ENCODE results near the gene ROR2. TPM values are rescaled to one million over a fixed set of nuclear protein-coding genes. Genes with fewer than 3 reads are reported as not detected.

ROR2 gene
- total and polyA plus RNA-seq, 2 of the 8 experiments (the other 6 are each of a cell fraction or from before 2014, with no cell fraction given): 2.7 to 4.3 TPM

- Histone ChIP-seq H4K91ac (replicated peaks; ENCODE audit: insufficient read length, low read length) (no peak overlapping the region), H2BK20ac (ENCODE audit: low read length) (no peak overlapping the region)
- WGBS, 2 experiments (ENCODE audit: extremely low coverage in 1 of 2, insufficient coverage in 1 of 2, insufficient read length in 1 of 2, insufficient replicate concordance in 2 of 2, low coverage in 1 of 2, low lambda C conversion rate in 2 of 2, missing lambda C conversion rate in 1 of 2): 89% methylated on average over 20 of the region's 21 CpGs; no CpG with 5 or more reads in 1 of the 2 experiments
- TF ChIP-seq SUZ12 (IDR thresholded peaks at IDR 0.05; ENCODE audit: low read length): no peak
- no peak for TF ChIP-seq RAD21 (IDR thresholded peaks at IDR 0.05 in 1 of 2, conservative IDR thresholded peaks at IDR 0.05 in 1 of 2; ENCODE audit: low read depth in 2 of 2, low read length in 2 of 2)
- TF ChIP-seq TAF1 (IDR thresholded peaks at IDR 0.05; ENCODE audit: low read depth, low read length): no peak
- no peak for TF ChIP-seq RXRA (IDR thresholded peaks at IDR 0.05; ENCODE audit: insufficient read depth, low read depth, low read length)
- TF ChIP-seq BCL11A (IDR thresholded peaks at IDR 0.05; ENCODE audit: low read depth in 2 of 2, low read length in 2 of 2): no peak
- no peak for TF ChIP-seq BACH1 (IDR thresholded peaks at IDR 0.05; ENCODE audit: low read length)
- TF ChIP-seq KDM5A (IDR thresholded peaks at IDR 0.05; ENCODE audit: low read length): no peak
- TF ChIP-seq HDAC2 (IDR thresholded peaks at IDR 0.05; ENCODE audit: borderline replicate concordance in 1 of 2, low read depth in 2 of 2, low read length in 2 of 2): no peak
- no peak for TF ChIP-seq BRCA1 (IDR thresholded peaks at IDR 0.05; ENCODE audit: low read depth, low read length)
- TF ChIP-seq CREB1 (IDR thresholded peaks at IDR 0.05): no peak
- no peak for TF ChIP-seq USF2 (IDR thresholded peaks at IDR 0.05; ENCODE audit: low read length)
- TF ChIP-seq TEAD4 (IDR thresholded peaks at IDR 0.05; ENCODE audit: low read depth, low read length): no peak
These were observed 217.6 kb downstream of the ROR2 start for GRCh38 chr9:91732187-91733005.

More at GRCh38 chr9:91732187-91733005, 217.6 kb downstream of the ROR2 start:
- no peak overlapping the region for H4K5ac ChIP-seq (ENCODE audit: insufficient read length, low read depth, low read length)
- no peaks in the 10 kb centered on the region for H3K9me3 ChIP-seq (ENCODE audit: insufficient read depth in 2 of 2, low read depth in 1 of 2, low read length in 1 of 2)
- H3K23ac ChIP-seq (ENCODE audit: insufficient read length): no peak overlapping the region
- H3K9ac ChIP-seq (replicated peaks in 1 of 4; ENCODE audit: extremely low read depth in 1 of 4, low read depth in 3 of 4, low read length in 3 of 4): no peak overlapping the region
- no peak for DNase-seq (ENCODE audit: low read depth in 1 of 2, low spot score in 2 of 2)
- H3K36me3 ChIP-seq (ENCODE audit: control insufficient read depth in 2 of 4, insufficient read depth in 4 of 4, low read length in 3 of 4): no peaks in the 10 kb centered on the region
- H2BK5ac ChIP-seq (ENCODE audit: low read depth, low read length): no peak overlapping the region
- no peak for FAIRE-seq
- no peak overlapping the region for H2BK15ac ChIP-seq (ENCODE audit: low read length)
- no peak overlapping the region for H2BK12ac ChIP-seq (ENCODE audit: low read depth, low read length)
- H2AFZ ChIP-seq (ENCODE audit: low read length): no peak overlapping the region
- no peak overlapping the region for H3K56ac ChIP-seq (replicated peaks; ENCODE audit: insufficient read length, low read depth, low read length)
- H3K4me2 ChIP-seq (ENCODE audit: insufficient read depth in 1 of 2, low read depth in 2 of 2, low read length in 2 of 2): no peak overlapping the region
- ChIA-PET CTCF (ENCODE audit: partially characterized antibody) (interaction anchor here (0.7 to 4.0 kb wide), 4 partner anchors 26 to 247 kb away, joined by 3 to 21 read pairs (median 3); no protein-coding TSS in a partner anchor), POLR2A (ENCODE audit: partially characterized antibody) (no interaction called here)
- H3K23me2 ChIP-seq (ENCODE audit: low read depth, low read length): no peaks in the 10 kb centered on the region
- H3K79me2 ChIP-seq (ENCODE audit: control insufficient read depth in 1 of 2, insufficient read depth in 2 of 2, low read length in 2 of 2): no peaks in the 10 kb centered on the region
- H3K4me1 ChIP-seq (replicated peaks in 1 of 4; ENCODE audit: control insufficient read depth in 3 of 4, insufficient read depth in 4 of 4, low read length in 3 of 4): no peaks in the 10 kb centered on the region; a peak in 1 of 7 replicates
- H3K14ac ChIP-seq (ENCODE audit: insufficient read length): no peak overlapping the region
- H2BK120ac ChIP-seq (replicated peaks; ENCODE audit: low read depth, low read length): no peak overlapping the region
- H2AK5ac ChIP-seq (ENCODE audit: low read depth, low read length): no peak overlapping the region
- H3K4me3 ChIP-seq (ENCODE audit: extremely low read depth in 1 of 4, insufficient read depth in 2 of 4, low read depth in 3 of 4, low read length in 4 of 4): no peak overlapping the region
- peaks cover 0 to 2% of the 10 kb centered on the region in 2 experiments for H4K20me1 ChIP-seq (replicated peaks in 1 of 2; ENCODE audit: control insufficient read depth in 1 of 2, insufficient read depth in 2 of 2, low read length in 2 of 2)
- no peak overlapping the region for H3K18ac ChIP-seq (ENCODE audit: extremely low read depth, low read length)
- H3K4ac ChIP-seq (replicated peaks; ENCODE audit: insufficient read length, low read depth, low read length): no peak overlapping the region
- H4K8ac ChIP-seq (ENCODE audit: extremely low read depth, insufficient read depth, low read length): no peak overlapping the region
- H3K79me1 ChIP-seq (ENCODE audit: low read depth, low read length): no peaks in the 10 kb centered on the region; the same call in 1 of the 2 replicates
- no peaks in the 10 kb centered on the region for H3K27me3 ChIP-seq (replicated peaks in 1 of 4; ENCODE audit: control insufficient read depth in 3 of 4, extremely low read depth in 1 of 4, insufficient read depth in 3 of 4, low read length in 3 of 4)
- H3K27ac ChIP-seq (ENCODE audit: low read depth, low read length): no peak overlapping the region

Measured in H1 (cell line).